ENCODE results near the gene TRIM24. TPM values are rescaled to one million over a fixed set of nuclear protein-coding genes. Genes with fewer than 3 reads are reported as not detected.

The TRIM24 gene
- polyA plus RNA-seq, 1 donor, result 68.1 TPM

- no peak for DNase-seq
These were observed 115.9 kb downstream of the TRIM24 start for GRCh38 chr7:138575897-138576428.

- DNase-seq, result no peak
These were observed 119.1 kb downstream of the TRIM24 start for GRCh38 chr7:138579136-138579535.

- DNase-seq, result no peak
These were observed 119.6 kb downstream of the TRIM24 start for GRCh38 chr7:138579671-138580070.

GRCh38 chr7:138581065-138581464 lies 121.0 kb downstream of the TRIM24 start:
- no peak for DNase-seq

- DNase-seq, result no peak
These were observed 124.2 kb downstream of the TRIM24 start for GRCh38 chr7:138584283-138584682.

- DNase-seq, result no peak
These were observed 124.6 kb downstream of the TRIM24 start for GRCh38 chr7:138584696-138585095.

GRCh38 chr7:138585283-138585993 lies 125.4 kb downstream of the TRIM24 start:
- no peak for DNase-seq

GRCh38 chr7:138587485-138587884 lies 127.4 kb downstream of the TRIM24 start:
- no peak for DNase-seq

GRCh38 chr7:138588986-138589385 lies 128.9 kb downstream of the TRIM24 start:
- no peak for DNase-seq

GRCh38 chr7:138590154-138590553 lies 130.1 kb downstream of the TRIM24 start:
- DNase-seq, result no peak

- no peak for DNase-seq
These were observed 135.4 kb downstream of the TRIM24 start for GRCh38 chr7:138595454-138595853.

GRCh38 chr7:138602451-138602850 lies 142.4 kb downstream of the TRIM24 start:
- DNase-seq, result no peak

GRCh38 chr7:138603549-138604318 lies 143.7 kb downstream of the TRIM24 start:
- no peak for DNase-seq

GRCh38 chr7:138606236-138606635 lies 146.2 kb downstream of the TRIM24 start:
- no peak for DNase-seq

GRCh38 chr7:138607216-138608126 lies 147.4 kb downstream of the TRIM24 start:
- no peak for DNase-seq

GRCh38 chr7:138608275-138608674 lies 148.2 kb downstream of the TRIM24 start:
- no peak for DNase-seq

GRCh38 chr7:138610671-138611170 lies 150.7 kb downstream of the TRIM24 start:
- no peak for DNase-seq

- no peak for DNase-seq
These were observed 153.6 kb downstream of the TRIM24 start for GRCh38 chr7:138613630-138614029.

- no peak for DNase-seq
These were observed 156.0 kb downstream of the TRIM24 start for GRCh38 chr7:138616085-138616484.

GRCh38 chr7:138618506-138618905 lies 158.4 kb downstream of the TRIM24 start:
- no peak for DNase-seq

- DNase-seq, result no peak
These were observed 158.9 kb downstream of the TRIM24 start for GRCh38 chr7:138618933-138619332.

GRCh38 chr7:138622841-138623240 lies 162.8 kb downstream of the TRIM24 start:
- DNase-seq, result no peak

Measured in left kidney (tissue), 2 donors.